ENCODE results near the gene PCDHGA4. TPM values are rescaled to one million over a fixed set of nuclear protein-coding genes. Genes with fewer than 3 reads are reported as not detected.
A peak's percentile ranks its signal among the peaks of the same experiment; 100 is the strongest.

Gene PCDHGA4
- total and polyA plus RNA-seq, 2 of the 13 experiments (the other 11 are each of a cell fraction or from before 2014, with no cell fraction given), result 0.49 to 0.58 TPM

- no peak for TF ChIP-seq ZNF326 (CRISPR knock-in tag; IDR thresholded peaks at IDR 0.05; ENCODE audit: borderline replicate concordance)
- no peak for TF ChIP-seq MAFK (conservative IDR thresholded peaks at IDR 0.05 in 1 of 2, IDR thresholded peaks at IDR 0.05 in 1 of 2; ENCODE audit: low read length in 2 of 2)
- no peak for TF ChIP-seq ZNF709 (CRISPR knock-in tag; IDR thresholded peaks at IDR 0.05)
- no peak for TF ChIP-seq RFXANK (CRISPR knock-in tag; IDR thresholded peaks at IDR 0.05)
- no peak for TF ChIP-seq ZNF557 (CRISPR knock-in tag; IDR thresholded peaks at IDR 0.05)
- TF ChIP-seq SPEN (CRISPR knock-in tag; IDR thresholded peaks at IDR 0.05; ENCODE audit: low read depth), result no peak
- TF ChIP-seq CHCHD3 (CRISPR knock-in tag; IDR thresholded peaks at IDR 0.05), result no peak
- TF ChIP-seq ZNF333 (CRISPR knock-in tag; IDR thresholded peaks at IDR 0.05; ENCODE audit: borderline replicate concordance), result no peak
- TF ChIP-seq JUND (CRISPR knock-in tag; IDR thresholded peaks at IDR 0.05), result no peak
- TF ChIP-seq, protein P1, sequence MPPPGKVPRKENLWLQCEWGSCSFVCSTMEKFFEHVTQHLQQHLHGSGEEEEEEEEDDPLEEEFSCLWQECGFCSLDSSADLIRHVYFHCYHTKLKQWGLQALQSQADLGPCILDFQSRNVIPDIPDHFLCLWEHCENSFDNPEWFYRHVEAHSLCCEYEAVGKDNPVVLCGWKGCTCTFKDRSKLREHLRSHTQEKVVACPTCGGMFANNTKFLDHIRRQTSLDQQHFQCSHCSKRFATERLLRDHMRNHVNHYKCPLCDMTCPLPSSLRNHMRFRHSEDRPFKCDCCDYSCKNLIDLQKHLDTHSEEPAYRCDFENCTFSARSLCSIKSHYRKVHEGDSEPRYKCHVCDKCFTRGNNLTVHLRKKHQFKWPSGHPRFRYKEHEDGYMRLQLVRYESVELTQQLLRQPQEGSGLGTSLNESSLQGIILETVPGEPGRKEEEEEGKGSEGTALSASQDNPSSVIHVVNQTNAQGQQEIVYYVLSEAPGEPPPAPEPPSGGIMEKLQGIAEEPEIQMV (CRISPR knock-in tag; IDR thresholded peaks at IDR 0.05; ENCODE audit: low read depth), result no peak
- no peak for TF ChIP-seq NFRKB (IDR thresholded peaks at IDR 0.05)
- TF ChIP-seq RAD21 (CRISPR knock-in tag; IDR thresholded peaks at IDR 0.05), result peak; percentile 67
- TF ChIP-seq DR1 (CRISPR knock-in tag; IDR thresholded peaks at IDR 0.05), result no peak
- no peak for TF ChIP-seq ZNF737 (CRISPR knock-in tag; IDR thresholded peaks at IDR 0.05; ENCODE audit: borderline replicate concordance)
- TF ChIP-seq, protein P2, sequence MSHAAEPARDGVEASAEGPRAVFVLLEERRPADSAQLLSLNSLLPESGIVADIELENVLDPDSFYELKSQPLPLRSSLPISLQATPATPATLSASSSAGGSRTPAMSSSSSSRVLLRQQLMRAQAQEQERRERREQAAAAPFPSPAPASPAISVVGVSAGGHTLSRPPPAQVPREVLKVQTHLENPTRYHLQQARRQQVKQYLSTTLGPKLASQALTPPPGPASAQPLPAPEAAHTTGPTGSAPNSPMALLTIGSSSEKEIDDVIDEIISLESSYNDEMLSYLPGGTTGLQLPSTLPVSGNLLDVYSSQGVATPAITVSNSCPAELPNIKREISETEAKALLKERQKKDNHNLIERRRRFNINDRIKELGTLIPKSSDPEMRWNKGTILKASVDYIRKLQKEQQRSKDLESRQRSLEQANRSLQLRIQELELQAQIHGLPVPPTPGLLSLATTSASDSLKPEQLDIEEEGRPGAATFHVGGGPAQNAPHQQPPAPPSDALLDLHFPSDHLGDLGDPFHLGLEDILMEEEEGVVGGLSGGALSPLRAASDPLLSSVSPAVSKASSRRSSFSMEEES (CRISPR knock-in tag; IDR thresholded peaks at IDR 0.05), result no peak
- no peak for TF ChIP-seq ZNF546 (CRISPR knock-in tag; conservative IDR thresholded peaks at IDR 0.05)
- peak; percentile 48; the same call in 1 of the 2 replicates for TF ChIP-seq ELF1 (CRISPR knock-in tag; IDR thresholded peaks at IDR 0.05)
- TF ChIP-seq ETV5 (CRISPR knock-in tag; IDR thresholded peaks at IDR 0.05; ENCODE audit: borderline replicate concordance), result peak; percentile 54; the same call in 1 of the 2 replicates
- TF ChIP-seq, protein P3, sequence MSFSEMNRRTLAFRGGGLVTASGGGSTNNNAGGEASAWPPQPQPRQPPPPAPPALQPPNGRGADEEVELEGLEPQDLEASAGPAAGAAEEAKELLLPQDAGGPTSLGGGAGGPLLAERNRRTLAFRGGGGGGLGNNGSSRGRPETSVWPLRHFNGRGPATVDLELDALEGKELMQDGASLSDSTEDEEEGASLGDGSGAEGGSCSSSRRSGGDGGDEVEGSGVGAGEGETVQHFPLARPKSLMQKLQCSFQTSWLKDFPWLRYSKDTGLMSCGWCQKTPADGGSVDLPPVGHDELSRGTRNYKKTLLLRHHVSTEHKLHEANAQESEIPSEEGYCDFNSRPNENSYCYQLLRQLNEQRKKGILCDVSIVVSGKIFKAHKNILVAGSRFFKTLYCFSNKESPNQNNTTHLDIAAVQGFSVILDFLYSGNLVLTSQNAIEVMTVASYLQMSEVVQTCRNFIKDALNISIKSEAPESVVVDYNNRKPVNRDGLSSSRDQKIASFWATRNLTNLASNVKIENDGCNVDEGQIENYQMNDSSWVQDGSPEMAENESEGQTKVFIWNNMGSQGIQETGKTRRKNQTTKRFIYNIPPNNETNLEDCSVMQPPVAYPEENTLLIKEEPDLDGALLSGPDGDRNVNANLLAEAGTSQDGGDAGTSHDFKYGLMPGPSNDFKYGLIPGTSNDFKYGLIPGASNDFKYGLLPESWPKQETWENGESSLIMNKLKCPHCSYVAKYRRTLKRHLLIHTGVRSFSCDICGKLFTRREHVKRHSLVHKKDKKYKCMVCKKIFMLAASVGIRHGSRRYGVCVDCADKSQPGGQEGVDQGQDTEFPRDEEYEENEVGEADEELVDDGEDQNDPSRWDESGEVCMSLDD (CRISPR knock-in tag; IDR thresholded peaks at IDR 0.05; ENCODE audit: borderline replicate concordance), result no peak
- no peak for TF ChIP-seq ZNF713 (CRISPR knock-in tag; IDR thresholded peaks at IDR 0.05)
- no peak for TF ChIP-seq PTBP1 (IDR thresholded peaks at IDR 0.05; ENCODE audit: low read depth, low read length, poor library complexity, severe bottlenecking)
- no peak for TF ChIP-seq FOXA1 (IDR thresholded peaks at IDR 0.05)
- TF ChIP-seq FOXA1 (CRISPR knock-in tag; IDR thresholded peaks at IDR 0.05), result no peak
Measured at GRCh38 chr5:141349917-141350619, 4.8 kb upstream of the PCDHGA4 start, which contains the start of gene PCDHGB1 (continued).

Data from HepG2 (cell line).